CD4-positive, alpha-beta T cell treated with Interleukin-21 for 1 hour (primary cell): ENCODE measurements around the gene HOXD1.

Experiments
- DNase-seq: peaks from one replicate; pipeline ENCODE4 v3.0.0-alpha.2; 2020

The HOXD1 gene

DNA sequence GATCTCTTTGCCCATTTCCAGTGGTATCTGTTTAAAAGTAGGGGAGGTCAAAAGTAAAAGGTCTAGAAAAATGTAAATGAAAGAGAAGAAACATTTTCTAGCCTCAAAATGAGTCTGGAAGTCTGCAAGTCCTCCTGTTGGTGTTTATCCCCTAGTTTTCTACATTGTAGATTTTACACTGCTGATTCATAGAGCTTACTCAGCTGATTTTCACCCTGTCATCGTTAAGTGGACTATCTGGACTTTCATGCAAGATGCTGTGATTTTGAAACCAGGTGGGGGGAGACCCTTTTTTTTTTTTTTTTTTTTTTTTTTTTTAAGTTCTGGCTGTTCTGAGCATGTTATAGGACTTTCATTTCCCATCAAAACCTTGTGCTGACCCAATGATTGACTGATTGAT lies 21.1 kb upstream of the HOXD1 start:
- no peak for DNase-seq

DNA sequence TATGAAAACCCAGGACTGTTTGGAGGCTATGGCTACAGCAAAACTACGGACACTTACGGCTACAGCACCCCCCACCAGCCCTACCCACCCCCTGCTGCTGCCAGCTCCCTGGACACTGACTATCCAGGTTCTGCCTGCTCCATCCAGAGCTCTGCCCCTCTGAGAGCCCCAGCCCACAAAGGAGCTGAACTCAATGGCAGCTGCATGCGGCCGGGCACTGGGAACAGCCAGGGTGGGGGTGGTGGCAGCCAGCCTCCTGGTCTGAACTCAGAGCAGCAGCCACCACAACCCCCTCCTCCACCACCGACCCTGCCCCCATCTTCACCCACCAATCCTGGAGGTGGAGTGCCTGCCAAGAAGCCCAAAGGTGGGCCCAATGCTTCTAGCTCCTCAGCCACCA lies 19.3 kb upstream of the HOXD1 start:
- no peak for DNase-seq

DNA sequence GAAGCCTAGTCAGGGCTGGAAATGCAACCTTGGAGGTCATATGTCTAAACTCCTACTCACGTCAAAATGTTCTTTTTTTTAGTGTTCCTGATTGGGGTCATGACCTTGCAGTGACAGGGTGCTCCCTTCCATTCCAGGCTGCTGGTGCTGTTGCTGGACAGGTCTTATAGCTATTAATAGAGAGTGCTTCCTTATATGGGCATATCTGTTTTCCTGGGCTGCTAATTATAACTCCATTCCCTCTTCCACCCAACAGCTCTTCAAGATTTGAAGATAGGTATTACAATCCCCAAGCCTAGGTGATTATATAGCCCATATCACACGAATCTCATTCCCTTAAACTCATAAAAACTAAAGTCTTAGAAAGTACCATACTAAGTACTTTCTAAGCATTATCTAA lies 18.8 kb upstream of the HOXD1 start:
- DNase-seq = no peak

DNA sequence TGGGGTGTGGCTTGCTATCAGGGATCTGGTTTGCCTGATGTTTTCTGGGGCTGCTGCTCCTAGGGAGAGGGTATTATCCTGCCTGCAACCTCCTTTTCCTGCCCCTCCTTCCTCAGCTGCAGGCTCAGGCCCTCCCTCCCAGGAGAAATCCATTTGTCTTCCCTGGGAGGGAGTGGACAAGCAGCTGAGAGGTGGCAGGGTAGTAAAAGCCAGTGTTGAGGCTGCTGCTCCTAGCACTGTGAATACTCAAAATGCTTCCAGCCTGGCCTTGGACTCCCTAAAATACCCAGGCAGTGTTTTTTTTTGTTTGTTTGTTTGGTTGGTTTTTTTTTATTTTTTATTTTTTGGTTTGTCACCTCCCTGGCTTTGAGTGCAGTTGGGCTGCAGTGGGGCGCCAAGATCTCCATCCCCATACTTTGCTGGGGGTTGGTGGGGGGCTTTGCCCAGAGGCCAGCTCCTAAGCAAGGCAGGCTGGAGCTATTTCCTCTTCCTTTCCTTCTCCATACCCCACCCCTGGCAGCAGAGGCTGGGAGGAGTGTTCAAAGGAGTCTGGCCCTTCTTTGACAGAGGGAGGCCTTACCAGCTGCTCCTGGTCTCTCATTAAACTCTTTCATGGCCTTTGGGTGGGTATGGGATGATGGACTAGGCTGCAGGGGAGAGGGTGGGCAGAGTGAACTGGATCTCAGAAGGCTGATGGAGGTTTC lies 17.7 kb upstream of the HOXD1 start:
- no peak for DNase-seq

DNA sequence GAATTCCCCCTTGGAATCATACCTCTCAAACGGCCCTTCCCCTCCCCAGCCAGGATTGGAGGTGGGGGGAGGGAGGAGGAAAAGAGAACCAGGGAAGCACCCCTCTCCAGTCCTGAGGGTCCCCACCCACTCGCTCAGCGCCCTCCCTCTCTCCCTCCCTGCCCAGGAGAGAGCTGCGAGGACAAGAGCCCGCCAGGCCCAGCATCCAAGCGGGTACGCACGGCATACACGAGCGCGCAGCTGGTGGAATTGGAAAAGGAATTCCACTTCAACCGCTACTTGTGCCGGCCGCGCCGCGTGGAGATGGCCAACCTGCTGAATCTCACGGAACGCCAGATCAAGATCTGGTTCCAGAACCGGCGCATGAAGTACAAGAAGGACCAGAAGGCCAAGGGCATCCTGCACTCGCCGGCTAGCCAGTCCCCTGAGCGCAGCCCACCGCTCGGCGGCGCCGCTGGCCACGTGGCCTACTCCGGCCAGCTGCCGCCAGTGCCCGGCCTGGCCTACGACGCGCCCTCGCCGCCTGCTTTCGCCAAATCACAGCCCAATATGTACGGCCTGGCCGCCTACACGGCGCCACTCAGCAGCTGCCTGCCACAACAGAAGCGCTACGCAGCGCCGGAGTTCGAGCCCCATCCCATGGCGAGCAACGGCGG lies 17.0 kb upstream of the HOXD1 start:
- DNase-seq = no peak

DNA sequence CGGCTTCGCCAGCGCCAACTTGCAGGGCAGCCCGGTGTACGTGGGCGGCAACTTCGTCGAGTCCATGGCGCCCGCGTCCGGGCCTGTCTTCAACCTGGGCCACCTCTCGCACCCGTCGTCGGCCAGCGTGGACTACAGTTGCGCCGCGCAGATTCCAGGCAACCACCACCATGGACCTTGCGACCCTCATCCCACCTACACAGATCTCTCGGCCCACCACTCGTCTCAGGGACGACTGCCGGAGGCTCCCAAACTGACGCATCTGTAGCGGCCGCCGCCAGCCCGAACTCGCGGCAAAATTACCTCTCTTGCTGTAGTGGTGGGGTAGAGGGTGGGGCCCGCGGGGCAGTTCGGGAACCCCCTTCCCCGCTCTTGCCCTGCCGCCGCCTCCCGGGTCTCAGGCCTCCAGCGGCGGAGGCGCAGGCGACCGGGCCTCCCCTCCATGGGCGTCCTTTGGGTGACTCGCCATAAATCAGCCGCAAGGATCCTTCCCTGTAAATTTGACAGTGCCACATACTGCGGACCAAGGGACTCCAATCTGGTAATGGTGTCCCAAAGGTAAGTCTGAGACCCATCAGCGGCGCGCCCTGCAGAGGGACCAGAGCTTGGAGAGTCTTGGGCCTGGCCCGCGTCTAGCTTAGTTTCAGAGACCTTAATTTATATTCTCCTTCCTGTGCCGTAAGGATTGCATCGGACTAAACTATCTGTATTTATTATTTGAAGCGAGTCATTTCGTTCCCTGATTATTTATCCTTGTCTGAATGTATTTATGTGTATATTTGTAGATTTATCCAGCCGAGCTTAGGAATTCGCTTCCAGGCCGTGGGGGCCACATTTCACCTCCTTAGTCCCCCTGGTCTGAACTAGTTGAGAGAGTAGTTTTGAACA lies 16.2 kb upstream of the HOXD1 start:
- no peak for DNase-seq

DNA sequence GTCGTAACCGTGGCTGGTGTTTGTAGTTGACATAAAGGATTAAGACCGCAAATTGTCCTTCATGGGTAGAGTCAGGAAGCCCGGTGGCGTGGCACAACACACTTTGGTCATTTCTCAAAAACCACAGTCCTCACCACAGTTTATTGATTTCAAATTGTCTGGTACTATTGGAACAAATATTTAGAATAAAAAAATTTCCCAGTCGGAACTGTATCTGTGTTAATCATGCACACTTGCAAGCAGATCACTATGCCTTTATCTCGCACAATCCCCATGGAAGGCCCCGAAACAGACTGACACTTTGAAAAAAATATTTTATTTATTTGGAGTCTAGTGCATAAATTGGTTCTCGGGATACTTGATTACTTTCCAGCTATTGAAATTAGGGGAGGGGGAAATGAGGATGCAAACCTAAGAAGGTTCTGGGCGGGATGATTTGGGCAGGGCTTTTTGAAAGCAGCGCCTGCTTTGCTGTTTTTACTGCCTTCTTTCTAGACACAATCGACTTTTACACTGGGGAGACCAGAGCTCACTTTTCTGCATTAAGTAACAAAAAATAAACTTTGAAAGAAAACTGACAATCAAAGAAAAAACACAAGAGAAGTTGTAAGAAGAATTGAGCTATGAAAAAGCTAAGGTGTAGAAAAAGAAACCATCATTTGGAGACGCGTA lies 15.4 kb upstream of the HOXD1 start:
- no peak for DNase-seq

DNA sequence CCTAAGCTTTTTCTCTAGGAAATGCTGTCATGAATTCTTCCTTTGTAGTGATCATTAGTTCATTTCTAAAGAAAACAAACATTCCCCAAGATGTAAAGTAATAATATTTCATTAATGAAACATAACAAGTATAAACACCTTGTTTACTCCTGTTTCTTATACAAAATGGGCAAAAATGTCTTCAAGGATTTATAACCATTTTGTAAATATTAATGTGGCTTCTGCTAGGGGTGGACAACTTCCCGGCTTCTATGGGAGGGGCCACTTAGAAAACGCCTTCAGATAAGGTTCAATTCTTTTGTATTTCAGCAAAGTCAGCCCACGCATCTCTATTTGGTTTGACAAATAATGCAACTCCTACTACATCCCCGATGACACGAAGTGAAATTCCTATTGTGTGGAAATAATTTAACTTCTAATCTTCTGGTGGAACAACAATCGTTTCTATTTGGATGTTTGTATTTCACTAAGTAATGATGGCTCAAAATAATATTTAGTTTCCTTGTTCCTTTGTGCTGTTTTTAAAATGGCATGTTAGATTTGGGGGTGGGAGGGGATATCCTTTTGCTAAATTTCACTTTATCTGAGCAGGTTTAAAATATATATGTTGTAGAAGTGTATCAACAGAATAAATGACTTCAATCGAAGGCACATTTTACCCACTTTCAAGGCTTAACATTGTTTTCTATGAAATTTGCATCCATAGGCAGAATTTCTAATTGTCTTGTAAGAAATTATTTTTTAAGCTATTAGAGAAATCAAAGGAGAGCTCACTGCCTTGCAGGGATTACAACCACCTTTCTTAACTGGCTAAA lies 14.7 kb upstream of the HOXD1 start:
- DNase-seq = no peak

DNA sequence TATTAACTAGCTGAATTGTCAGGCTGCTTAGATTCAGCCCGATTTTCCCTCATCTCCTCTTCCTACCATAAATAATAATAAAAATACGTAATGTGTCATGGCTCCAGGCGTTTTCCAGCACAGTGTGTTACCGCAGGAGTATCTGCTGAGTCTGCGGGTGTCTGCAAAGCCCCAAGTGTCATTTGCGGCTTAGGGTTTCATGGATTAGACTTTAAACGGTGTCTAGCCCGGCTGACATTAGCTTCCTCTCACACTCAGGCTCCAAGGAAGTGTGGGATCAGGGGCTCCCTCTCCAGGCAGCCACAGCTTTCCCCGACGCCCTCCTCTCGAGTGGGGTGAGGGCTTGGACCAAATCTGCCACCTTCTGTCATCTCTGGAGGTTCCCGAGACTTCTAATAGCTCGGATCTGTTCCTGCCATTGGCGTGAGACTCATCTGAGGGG lies 14.1 kb upstream of the HOXD1 start:
- no peak for DNase-seq

DNA sequence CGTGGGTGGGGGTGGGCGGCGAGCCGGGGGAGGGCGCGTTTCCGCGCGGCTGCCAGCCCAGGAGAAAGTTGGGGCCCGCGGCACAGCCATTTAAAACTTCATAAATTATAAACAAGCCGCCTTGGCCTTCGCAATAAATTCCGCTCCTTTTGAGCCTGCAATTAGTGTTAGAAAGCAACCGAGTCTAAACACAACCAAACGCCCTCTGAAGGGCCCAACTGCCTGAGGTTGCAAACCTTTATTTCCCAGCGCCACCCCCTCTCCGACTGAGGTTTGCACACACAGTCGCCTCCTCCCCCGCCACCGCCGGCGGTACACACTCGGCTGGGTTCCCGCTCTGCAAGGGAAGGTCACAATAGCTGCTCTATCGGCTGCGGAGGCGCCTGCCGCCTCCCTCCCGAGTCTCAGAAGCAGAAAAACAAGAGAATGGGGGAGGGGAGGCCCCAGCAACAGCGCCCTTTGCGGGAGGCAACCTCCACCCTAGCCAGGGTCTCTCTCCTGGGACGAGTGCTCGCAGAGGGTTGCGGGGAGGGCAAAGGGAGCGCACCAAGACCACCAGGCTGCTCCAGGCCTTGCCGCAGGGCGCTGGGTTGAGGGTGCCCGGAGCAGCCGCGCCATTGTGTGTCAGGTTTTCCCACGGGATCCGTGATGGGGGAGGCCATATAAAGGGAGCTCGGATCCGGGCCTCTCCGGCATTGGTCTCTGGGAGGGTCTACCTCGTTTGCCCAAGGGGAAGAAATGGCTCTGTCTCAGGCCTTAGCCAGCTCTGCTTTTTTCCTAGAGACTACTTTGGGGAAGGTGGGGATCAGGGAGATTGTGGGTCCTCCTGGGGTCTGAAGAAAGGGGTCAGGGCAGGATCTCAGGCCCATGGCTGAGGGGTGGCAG lies 13.4 kb upstream of the HOXD1 start:
- DNase-seq = no peak

DNA sequence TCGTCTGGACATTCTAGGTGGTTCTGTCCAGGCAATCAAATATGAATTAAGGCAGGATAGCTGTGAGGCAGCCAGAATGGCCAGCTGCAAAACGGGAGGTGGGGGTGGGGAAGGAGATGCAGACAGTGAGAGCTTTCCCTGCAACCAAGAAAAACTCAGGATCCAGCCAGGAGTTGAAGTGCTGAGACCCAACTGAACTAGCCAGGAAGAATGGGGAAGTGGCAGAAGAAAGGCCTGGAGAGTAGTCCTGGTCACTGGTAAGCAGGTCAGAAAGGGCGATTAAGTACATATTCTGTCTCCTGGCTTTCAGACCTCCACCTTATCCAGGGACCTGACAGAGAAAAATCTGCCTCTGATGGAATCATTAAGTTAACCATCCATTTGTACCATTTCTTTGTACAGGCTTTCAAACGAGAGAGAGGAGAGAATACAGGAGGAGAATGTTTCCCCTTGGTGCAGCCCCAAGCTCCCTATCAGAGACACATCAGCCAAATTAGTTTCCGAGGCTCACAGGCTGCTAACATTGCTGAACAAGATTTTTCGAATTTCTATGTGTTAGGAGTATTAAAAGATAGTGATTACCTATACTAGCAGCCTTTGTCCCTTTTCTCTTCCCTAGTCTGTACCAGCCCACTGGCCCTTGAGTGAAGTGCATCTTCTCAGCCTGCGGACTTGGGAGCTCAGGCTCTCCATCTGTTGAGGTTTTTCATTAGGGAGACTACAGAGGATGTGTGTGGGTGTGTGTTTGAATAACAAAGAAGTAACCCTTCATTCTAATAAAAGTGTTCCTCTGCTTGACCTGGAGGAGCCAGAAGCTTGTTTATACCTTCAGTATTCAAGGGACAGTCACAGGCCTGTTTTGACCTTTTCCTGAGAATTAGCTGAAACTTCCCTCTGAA lies 12.5 kb upstream of the HOXD1 start:
- no peak for DNase-seq

DNA sequence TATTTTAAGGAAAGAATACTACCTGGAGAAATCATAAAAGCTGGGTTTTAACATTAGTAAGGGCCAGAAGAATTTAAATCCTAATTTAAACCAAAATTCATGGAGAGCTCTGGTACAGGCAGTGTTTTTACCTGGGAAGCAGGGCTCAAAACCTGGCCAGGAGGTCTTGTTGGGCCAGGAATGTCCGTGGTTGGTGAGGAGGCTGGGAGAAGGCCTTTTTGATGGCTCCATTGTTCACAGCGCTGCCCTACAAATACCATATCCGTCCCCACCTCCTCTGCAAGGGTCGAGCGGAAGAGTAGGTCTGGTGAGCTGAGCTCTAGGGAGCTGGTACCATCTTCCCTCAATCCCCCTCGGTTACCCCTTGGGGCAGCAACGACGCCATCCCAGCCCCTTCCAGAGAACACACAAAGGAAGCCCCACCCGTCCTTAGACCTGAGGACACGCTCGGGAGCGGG lies 10.9 kb upstream of the HOXD1 start:
- no peak for DNase-seq

DNA sequence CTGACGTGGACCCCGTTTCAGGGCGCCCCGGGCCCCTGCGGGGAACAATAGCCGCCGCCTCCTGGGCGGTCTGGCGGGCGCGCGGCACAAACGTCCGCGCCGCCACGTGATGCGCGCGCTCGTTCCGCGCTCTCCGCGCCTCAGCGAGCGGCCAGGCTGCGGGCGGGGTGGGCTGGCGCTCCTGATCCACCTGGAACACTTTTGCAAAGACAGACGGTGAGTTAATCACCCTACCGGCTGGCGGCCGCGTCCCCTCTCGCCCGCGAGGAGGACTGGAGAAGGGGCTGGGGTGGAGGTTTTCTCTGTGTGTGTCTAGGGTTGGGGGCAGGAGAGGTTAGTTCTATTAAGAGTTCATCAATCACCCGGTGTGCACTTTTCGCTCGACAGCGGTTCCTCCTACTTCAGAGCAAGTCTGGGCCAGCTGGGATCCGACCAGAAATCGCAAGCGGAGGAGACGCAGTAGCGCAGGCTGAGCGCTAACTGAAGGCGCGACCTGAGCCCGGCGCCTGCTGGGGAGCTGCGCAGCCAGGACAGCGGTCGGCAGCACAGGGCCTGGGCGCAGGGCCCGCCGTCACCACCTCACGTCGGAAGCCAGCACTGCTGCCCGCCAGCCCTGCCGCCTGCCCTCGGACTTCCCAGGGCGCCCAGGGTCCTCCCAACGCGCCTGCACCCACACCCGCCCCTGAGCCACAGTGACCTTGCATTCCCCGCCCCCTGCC lies 10.3 kb upstream of the HOXD1 start:
- no peak for DNase-seq

DNA sequence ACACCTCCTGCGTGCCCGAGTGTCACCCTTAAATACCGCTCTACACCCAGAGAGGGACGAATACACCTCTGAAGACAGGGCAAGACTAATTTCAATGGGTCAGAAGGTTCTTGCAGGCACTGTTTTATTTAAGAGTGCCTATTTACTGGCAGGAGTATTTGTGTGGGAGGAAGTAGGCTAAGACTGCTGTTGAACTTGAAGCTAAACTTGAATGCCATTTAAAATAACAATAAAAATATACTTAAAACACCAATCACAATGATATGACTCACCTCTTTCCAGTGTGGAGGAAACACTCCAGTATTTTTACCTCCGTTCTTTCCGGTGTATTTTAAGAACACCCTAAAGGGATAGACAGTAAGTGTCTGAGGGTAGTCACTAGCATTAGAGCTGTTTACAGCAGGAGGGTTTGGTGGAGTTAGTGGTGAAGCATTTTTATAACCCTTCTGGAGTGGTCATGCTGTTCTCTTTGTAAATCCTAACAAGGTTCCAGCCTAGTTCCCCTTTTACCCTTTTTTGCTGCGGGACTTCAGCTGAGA lies 9.6 kb upstream of the HOXD1 start:
- no peak for DNase-seq

DNA sequence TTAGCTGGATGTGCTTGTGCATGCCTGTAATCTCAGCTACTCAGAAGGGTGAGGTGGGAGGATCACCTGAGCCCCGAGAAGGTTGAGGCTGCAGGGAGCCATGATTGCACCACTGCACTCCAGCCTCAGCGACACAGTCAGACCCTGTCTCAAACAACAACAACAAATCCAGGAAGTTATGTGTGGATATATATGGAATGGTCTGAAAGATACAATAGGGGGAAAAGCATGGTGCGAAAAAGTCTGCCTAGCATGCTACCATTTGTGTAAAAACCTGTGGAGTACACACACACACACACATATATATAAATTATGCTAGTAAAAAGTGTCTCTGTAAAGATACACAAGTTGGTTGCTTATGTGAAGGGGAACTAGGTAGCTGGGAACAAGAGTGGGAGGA lies 6.9 kb upstream of the HOXD1 start:
- no peak for DNase-seq

DNA sequence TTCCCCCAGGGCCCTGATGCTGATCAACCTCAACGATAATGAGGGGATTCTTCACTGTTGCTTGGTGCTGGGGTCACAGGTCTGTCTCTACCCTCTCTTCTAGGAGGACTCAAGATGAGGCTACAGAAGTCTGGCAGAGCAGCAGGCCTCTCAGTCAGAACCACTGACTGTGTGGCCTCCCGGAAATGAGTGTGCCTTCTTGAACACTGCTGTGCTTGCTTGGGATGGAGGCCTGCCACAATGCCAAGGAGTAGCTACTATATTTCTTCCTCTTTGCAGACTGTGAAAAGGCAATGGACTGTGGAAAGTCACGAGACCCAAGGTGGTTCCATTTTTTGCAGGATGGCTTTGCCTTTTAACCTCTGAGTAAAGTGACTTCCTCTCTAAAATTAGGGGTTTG lies 5.8 kb upstream of the HOXD1 start:
- DNase-seq = no peak

DNA sequence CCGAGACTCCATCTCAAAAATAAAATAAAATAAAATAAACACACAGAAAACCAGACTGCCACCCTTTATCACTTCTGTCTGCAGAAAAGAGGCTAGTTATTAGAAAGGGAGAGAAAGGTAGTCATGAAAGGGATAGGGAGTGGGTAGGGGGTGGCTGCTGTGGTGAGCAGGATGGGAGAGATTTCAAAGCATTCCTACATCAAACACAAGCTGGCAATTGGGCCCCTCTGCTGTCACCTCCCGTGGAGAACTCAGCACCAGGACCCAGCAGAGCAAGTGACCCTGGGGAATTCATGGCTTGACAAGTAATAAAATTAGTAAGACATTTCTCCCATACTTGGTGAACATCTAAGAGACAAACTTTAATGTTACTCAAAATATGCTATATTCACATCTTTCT lies 3.7 kb upstream of the HOXD1 start:
- no peak for DNase-seq

DNA sequence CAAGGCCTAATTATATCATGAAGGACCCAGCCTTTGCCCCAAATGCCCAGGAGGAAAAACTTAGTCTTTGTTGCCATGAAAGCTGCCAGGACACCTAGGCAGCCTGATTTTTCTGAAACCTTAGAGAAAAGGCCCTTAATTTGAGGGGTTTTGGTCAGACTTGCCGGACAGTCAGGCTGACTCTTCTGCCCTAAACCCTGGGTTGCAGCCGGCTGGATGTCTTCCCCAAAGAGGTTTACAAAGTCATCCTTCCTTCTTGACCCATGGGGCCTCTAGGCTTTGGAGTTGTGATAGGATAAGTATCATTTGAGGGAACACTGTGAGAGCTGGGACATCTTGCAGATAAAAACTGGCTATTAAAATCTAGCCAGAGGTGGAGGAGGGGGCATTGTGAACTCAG lies 2.4 kb upstream of the HOXD1 start:
- DNase-seq = no peak

DNA sequence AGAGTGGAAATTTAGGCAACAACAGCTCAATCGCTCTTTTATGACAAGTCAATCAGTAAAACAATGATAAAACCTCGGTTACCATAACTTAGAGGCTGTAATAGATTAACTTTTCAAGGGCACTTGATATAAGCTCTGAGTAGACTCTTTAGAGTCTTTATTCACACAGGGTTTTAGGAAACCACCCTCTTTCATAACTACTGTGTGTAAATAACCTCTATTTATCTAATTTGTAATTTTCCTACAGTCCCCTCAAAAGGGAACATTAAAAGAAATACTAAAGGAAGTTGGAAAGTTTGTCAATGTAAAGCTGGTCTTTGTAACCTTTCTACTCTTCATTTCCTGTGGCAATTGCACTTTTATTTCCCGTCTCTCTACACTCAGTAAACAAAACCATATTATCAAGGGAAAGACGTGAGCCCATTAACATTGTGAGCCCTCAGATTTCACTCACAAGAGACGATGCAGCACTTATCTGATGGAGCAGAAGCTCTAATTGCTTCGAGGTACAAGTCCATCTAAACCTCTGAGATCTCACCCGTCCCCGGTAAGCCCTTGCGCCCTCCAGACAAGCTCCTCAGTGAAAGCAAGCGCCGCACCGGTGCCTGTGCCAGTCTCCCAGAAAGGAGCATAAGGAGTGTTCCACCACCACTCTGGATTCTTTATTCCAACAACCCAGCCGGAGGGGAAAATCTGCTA lies 1.1 kb upstream of the HOXD1 start:
- no peak for DNase-seq
